GM18502 (cell line): Measurements from ENCODE around the gene LDB2.

Source experiments
- ATAC-seq: cut with Tn5 transposase; IDR thresholded peaks from one replicate; pipeline ENCODE4 v1.9.1; 2021; ENCODE audit warnings: mild to moderate bottlenecking; ENCODE audit not compliant: unreplicated experiment, poor library complexity

The LDB2 gene

DNA sequence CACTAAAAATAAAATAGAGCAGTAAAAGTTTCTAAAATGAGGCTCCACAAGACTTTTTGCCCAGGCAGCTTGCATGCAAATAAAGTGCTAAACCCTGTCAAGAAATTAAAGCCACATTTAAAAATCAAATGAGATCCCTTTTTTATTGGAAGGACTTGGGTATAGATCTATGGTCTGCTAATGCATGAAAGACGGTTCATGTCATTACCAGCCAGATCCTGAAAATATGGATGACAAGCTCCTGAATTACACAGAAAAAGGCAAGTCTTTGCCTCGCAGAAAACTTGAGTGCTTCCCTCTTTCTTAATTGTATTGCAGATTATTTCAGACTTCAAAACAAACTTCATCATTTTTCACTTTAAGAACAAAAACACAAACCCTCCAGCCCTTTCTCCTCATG lies 169.6 kb downstream of the LDB2 start:
- ATAC-seq = no peak

DNA sequence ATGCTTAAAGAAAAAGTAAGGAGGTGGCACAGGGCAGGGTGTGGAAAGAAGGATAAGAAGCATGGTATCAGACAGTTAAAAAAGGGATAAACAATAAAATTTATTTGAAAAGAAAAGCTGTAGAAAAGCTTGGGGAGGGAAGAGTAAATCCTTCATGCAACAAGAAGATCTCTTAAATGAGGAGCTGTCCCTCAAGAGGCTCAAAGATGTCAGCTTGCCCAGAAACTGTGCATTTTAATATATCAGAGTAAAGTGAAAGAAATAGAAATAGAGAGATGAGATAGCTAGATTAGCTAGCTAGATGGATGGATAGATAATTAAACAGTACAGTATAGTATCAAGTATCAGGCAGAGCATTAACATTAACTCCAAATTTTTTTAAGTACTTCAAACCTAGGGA lies 170.3 kb downstream of the LDB2 start:
- no peak for ATAC-seq

DNA sequence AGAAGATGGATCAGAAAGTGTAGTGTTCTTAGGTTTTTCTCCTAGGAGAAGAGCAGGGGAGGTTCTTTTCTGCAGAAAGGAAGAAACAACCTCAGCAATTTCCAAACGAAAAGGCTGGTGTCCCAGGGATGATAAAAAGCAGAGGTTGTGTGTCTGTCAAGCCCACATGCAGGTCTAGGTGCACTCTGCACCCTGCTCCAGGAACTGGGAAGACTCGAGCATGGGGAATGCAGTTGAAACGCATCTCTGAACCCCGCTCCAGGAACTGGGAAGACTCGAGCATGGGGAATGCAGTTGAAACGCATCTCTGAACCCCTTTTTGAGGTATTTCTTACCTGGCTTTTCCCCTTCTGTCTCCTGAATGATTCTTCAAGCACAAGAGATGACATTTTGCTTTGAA lies 171.2 kb downstream of the LDB2 start:
- no peak for ATAC-seq

DNA sequence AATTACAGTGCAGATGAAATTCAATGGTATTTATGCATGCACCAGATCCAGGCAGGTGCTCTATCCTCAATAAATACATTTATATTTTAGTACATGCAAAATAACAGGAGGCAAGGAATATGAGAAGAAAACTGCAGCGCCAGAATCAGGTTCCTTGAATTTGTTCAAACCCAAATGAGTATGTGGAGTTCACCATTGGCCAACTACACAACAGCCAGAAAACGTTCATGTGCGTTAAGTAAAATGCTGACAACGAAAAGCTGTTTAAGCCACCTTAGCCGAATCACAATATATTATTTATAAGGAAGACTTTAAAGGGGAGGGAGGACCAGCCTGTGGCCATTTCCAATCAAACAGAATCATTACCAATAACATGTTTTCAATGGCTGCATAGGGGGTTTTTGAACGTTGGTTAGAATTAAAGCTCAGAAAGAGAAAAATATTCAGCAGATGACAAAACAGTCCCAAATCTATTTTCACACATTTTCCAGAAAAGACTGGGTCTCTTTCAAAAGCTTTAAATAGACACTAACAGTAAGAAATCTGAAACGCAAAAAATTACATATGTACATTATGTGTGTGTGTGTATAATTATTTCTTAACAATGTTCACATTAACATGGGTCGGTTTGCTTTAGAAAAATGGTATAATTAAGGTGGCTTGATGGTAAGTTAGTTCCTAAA lies 171.9 kb downstream of the LDB2 start:
- ATAC-seq = no peak

DNA sequence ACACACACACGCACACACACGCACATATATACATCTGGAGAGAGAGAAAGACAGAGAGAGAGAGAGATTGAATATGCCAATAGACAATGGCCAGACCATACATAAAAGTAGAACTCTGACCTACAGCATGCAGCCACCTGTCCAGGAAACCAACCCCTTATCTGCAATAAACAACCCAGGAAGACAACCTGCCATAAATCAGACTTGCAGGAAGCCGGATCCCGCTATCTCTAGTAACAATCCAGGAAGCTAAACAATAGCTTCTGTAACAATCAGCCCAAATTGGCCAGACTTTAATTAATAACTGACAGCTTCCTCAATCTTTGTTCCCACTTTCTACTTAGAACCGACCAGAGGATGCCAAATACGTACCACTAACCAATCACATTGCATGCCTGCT lies 173.2 kb downstream of the LDB2 start:
- ATAC-seq = no peak

DNA sequence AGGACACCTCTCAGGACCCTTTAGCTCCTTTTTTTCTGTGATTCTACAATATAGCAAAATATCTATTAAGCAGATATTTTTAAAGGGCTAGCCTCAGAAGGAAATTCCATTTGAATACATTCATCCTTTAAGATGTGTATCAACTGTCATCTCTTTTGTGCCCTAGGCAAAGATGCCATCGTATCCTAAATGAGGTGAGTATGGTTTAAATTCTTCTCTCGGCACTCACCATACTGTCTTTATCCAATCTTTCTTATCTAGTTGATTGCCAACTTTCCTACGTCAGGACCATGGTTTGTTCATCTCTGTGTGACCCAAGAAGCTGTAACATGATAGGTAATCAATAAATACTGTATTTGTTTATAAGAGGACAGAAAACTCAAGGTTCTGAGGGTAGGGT lies 176.0 kb downstream of the LDB2 start:
- ATAC-seq = no peak

DNA sequence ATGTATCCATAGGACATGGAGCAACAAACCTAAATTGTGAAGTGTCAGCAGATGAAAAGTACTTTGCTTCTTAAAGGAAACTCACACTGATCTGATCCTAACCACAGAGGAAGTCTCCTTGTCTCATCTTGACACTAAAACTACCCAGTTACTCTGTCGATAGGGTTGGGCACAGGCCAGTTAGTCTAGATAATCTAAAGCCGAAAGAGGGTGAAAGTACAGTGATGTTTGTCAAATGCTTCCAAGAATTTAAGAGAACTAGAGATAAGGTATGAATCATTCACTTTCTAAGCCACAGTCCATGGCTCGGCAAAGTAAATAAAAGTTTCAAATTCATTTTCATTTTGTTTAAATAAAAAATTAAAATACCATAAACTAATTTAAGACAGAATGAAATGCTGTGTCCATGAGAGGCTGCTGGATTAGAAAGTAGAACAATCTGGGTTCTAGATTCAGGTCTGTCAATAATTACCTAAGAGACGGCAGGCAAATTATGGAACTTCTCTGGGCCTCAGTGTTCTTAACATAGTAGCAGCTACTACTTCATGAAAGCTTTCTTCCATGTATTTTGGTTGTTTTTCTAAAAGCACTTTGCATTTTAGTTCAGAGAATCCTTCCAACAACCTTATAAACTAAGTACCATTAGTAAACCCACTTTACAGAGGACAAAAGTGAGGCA lies 176.7 kb downstream of the LDB2 start:
- ATAC-seq = no peak

DNA sequence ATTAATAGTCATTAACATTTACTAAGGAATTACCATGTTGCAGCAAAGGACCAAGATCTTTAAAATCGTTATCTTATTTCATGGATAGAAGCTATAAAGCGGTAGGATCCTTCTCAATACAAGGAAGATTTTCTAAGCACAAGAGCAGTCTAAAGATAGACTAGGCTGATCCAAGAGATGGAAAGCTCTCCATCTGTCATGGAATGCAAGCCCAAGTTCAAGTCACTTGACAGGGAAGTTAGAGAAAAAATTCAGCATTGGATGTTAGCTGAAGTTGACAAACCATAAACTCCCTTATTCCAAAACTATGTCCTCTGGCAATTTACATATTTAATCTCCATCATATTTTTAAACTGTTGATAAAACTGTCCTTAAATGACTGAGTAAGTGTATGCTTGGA lies 177.7 kb downstream of the LDB2 start:
- no peak for ATAC-seq

DNA sequence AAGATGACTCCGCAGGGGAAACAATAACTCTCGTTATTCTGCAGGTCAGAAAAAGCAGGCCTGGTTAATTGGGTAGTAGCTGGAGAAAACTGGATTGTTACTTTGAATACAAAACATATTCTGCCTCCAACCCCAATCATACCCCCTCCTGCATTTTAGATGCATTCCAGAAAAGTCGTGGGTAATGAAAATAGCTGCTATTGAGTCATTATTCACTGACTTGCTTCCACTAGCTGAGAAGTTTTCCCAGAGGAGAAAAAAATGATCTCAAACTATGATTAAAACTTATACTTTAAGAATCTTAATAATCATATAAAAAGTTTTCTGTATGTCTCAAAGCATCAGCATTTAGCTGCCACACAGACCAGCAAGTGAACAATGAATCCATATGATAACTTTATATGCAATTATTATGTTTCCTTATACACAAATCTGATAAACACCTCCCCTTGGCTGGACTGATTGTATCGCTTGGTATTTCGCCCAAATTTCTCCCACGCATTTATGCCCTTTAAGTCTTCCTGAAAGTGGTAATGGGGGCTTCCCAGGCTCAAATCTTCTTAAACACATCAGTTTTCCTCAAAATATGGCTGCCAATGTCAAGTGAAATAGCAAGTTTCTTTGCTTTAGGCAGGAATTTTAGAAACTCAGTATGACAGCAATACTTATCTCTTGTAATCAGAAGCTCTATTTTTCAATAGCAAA lies 181.0 kb downstream of the LDB2 start:
- ATAC-seq = no peak

DNA sequence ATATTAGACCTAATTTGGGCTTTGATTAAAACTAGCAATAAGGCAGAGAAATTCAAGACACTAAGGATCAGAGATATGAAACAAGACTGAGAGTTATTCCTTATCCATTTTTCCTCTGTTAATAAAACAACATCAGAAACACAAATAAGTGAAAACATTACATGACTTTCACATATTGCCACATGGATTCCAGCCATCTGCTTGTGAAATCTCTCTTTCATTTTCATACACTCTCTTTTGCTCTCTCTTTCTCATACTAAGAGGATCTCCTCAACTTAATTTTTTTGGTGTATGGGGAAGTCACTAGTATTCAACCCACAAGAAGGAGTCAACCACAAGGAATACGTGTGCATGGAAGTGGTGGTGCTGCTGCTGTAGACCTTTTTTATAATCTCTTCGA lies 183.0 kb downstream of the LDB2 start:
- ATAC-seq = no peak

DNA sequence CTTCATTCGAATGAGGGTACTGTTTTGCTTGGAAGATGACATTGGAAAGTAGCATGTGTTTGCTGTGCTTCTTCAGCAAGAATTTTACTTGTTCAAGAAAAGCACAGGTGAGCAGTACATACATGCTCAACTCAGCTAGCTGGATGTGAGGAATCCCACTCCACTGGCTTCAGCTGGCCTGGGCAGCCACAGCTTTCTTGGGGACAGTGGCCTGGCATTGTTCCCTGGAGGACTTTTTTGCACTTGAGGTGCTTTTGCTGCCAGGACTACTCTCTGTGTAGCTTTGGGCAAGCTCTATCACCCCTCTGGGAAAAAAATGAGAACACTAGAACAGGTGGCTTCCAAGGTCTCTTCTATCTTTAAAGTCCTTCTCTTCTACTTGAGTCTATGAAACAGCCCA lies 184.3 kb downstream of the LDB2 start:
- ATAC-seq = no peak

DNA sequence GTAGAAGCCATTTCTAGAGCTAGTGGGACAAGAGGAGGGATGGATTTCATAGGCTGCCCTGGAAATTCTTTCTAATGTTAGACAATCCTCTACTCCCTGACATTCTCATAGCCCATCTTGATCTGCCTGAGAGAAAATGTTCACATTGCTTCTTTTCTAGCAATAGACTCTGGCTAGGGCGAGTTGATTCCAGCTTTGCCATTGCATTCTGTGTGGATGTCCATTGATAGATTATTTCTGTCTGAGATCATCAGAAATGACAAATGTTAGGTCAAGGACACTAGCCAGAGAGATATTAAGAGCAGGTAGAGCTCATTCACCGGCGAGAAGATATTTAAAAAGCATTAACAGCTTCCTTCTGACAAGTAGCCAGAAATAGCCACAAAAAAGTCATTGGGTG lies 184.7 kb downstream of the LDB2 start:
- no peak for ATAC-seq

DNA sequence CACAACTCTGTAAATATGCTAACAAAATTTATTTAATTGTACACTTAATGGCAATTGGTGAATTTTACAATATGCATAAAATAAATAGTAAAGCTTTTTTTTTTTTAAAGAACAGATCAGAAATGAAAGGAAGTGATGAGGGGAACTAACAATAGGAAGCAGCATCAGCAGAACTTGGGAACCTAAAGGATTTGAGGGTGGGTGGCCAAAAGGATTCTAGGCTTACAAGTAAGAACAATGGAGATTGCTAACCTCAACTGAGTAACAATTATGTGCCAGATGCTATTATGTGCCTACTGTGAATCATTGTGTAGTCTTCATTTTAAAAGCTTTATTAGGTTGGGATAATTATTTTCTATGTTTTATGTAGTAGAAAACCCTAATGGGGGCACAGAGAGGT lies 185.2 kb downstream of the LDB2 start:
- no peak for ATAC-seq

DNA sequence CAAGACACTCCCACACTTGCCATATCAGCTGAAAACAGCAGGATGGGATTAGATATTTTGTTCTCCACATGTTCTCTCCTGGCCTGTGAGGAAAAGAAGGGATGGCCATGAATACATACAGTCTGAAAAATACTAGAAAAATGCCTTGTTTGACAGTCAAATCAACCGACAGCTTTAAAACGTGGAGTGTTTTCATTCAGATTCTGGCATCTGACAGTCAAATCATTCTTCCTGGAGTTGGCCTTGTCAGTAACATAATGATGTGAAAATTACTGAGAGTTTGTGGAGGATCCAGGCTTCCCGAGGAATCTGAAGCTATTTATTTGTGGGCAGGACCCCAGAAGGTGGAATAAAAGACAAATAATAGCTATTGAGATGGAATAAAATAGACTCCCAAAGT lies 188.2 kb downstream of the LDB2 start:
- ATAC-seq = no peak

DNA sequence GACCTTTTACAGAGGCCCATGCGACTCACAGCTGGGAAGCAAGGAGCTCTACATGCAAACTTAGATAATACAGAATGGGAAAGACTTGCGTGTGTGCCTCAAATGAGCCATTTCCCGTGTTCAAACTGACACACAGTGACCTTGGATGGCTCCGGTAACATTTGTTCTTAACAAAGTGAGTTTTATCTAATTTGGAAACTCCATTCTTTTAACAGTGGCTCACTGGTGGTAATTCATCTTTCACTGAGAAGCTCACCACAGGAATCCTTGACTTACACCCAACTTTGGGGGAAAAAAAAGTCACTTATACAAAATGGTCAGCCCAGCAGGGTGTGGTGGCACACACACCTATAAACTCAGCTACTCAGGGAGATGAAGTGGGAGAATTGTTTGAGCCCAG lies 190.6 kb downstream of the LDB2 start:
- no peak for ATAC-seq

DNA sequence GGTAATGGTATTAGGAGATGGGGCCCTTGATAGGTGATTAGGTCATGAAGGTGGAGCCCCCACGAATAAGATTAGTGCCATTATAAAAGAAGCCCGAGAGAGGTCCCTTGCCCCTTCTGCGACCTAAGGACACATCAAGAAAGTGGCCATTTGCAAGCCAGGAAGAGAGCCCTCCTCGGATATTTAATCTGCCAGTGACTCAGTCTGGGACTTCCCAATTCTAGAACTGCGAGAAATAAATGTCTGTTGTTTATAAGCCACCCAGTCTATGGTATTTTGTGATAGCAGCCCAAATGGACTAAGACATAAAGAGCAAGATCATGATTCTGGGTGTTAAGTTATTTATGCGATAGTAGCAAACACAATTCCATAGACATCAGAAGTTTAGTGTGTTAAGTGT lies 192.2 kb downstream of the LDB2 start:
- ATAC-seq = no peak

DNA sequence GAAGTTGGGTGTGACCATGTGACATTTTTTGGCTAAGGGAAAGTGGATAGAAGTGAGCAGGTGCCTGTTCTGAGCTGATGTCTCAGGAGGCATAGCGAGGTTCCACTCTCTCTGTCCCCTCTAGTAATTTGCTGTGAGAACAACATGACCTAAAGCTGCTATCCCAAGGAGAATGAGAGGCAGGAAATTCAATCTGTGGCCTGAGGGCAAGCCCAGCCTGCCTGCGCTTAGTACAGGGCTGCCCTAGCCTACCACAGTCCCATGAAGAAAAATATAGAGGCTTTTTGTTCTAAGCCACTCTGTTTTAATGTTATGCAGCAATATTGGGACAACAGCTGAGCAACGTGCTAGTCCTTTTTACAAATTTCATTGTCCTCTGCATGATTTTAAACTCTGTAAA lies 193.1 kb downstream of the LDB2 start:
- no peak for ATAC-seq

DNA sequence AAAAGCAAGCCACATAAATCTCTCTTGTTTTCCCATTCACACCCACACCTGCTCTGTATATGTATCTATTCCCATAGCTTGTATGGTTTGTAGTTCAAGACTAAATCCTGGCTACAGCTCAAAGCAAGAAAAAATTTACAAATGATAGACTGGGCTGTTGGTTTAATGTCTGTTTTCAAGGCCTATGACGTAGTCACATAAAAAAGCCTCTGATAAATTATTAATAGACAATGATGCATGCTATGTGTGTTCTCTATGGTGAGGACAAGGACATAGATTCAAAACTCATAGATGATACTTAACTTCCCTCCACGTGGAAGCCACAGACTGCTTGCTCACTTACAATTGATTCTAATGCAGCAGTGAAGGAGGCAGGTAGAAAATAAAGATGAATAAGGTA lies 194.0 kb downstream of the LDB2 start:
- no peak for ATAC-seq

DNA sequence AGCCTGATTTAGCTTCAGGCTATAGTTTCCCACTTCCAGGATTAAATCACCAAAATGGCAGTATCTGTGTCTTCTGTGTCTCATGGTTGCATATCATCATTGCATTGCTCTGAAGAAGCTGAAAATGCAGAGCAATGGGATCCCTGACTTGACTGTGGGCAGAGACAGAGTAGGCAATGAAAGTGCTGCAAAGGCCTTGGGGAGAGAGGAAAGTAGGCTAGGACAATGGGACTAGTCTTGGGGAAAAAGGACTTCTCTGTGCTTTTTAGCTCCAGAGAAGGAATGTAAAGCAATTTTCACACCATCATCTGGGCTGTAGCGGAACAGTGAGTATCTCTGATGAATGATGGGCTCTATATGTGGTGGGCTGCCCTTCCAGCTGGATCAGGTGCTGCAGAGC lies 202.5 kb downstream of the LDB2 start:
- no peak for ATAC-seq

DNA sequence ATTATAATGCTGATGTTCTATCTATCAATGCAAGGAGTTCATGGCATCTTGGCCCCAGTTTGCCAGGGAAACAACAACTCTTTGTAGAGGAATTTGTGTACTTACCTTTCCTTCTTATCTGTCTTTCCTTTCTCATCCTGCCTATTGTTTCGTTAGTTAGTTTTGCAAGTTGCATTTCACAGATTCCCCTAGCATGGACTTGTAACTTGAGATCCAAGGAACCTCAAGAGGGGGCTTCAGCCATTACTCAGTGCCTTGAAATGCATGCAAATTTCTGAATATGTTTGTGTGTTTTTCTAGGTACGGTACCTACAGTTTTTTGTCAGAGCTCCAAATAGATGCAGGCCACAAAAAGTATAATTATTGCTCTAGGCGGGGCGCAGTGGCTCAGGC lies 203.6 kb downstream of the LDB2 start:
- ATAC-seq = no peak

DNA sequence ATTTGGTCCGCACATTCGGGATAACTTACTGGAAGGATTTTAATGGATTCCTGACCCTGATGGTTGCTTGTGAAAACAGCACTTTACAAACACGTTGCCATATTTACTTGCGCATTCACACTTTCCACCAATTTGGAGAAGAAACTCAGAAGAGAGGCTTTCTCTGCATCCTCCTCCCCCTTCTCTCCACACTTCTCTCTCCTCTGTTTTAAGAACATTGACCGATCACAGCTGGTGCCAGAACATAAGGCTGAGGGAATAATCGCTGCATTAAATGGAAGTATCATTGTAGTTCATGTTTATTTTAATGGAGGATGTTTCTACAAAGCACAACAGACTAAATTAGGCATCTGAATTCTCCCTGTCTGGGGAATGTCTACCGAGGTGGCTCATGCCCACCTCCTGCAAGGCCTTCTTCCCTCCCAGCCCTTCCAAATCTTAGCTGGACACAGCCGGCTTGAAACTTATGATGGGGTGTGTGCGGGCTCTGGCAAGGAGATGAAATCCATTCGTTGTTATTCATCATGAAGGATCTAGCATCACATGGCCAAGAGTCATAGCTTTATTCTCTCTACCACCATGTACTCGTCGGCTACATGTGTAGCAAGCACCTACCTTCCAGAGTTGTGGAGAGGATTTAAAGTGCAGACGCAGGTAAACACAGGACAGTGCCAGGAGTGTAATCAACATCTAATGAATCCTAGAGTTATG lies 204.1 kb downstream of the LDB2 start:
- no peak for ATAC-seq
